ENCODE measurements around the gene HOXC5.

HOXC5 gene

DNA sequence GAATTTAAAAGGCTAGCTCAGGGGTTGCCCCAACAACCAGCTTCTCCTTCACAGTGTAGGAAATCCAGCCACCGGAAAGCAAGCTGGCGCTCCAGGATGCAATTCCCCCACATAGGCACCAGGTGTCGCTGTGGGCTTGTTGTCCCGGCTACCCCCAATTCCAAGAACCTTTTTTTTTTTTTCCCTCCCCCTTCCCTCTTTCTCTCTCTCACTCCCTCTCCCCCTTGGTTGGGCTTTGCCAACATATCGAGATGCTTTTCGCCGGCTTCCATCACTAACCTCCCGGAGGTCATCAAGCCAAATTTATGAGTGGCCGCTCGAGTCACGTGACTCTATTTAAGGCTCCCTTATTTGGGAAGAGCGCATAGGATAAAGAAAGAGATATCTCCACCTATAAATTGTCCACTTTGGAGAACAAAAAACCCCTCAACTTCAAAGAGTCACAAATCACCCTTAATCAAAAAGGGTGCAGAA, at the start of gene HOXC5:
TSS of gene HOXC5 (plus strand) at position 424 of the 474 bp plus-strand sequence. CDS start 73 bp downstream, outside the sequence.
- peak; percentile 64 for DNase-seq

- DNase-seq, result no peak
Observed at GRCh38 chr12:53983568-53983949, 49.3 kb upstream of the HOXC5 start.

GRCh38 chr12:53983950-53984572, 48.8 kb upstream of the HOXC5 start:
- DNase-seq, result no peak

GRCh38 chr12:53984901-53985691, 47.8 kb upstream of the HOXC5 start, which contains the start of gene HOXC10:
Gene HOXC10, plus strand, starts transcription at chr12:53985146. Its CDS starts 114 bp downstream, at chr12:53985260.
- DNase-seq, result peak; percentile 83

DNA sequence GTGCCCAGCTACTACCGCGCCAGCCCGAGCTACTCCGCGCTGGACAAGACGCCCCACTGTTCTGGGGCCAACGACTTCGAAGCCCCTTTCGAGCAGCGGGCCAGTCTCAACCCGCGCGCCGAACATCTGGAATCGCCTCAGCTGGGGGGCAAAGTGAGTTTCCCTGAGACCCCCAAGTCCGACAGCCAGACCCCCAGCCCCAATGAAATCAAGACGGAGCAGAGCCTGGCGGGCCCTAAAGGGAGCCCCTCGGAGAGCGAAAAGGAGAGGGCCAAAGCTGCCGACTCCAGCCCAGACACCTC, 47.2 kb upstream of the HOXC5 start:
- DNase-seq, result no peak

- no peak for DNase-seq
Observed at GRCh38 chr12:53985994-53986685, 46.7 kb upstream of the HOXC5 start.

DNA sequence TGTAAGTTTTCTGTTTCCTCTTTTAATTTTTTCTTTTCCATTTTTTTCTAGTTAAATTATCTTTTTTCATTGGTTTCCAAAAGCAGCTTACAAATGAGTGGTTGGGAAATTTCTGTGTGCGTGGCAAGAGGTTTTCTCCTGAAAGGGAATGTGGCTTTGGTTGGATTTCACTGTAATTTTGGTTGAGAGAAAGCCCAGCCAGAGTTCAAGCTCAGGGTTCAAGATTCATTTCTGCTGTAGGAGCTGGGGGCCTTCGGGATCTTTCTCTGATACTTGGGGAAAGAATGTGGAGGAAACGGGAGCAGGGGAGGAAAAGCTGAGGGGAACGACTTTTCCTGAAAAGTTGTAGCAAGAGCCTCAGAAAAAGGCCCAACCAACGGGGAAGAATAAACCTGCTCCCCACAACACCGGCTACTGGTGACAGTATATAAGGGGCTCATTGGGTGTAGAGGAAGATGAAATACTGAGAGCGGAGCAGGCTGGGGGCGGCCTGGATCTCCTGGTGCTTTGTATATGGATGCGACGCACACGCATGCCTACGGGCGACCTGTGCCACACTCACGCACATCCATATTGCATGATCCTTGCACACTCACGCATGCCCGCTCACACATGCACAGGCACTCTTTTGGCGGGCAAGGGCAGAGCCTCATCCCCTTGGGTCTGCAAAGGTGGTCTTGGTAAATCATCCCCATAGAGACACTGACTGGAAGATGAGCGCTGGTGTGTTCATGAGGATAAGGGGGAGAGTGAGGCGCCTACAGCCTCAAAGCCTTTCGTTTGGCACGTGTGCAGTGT, 46.0 kb upstream of the HOXC5 start:
- no peak for DNase-seq

- DNase-seq, result no peak
Observed at GRCh38 chr12:53987787-53988230, 45.0 kb upstream of the HOXC5 start.

- no peak for DNase-seq
Observed at GRCh38 chr12:53988541-53989226, 44.2 kb upstream of the HOXC5 start.

GRCh38 chr12:53989227-53990113, 43.4 kb upstream of the HOXC5 start:
- DNase-seq, result peak; percentile 75

GRCh38 chr12:53990311-53991076, 42.4 kb upstream of the HOXC5 start:
- no peak for DNase-seq

DNA sequence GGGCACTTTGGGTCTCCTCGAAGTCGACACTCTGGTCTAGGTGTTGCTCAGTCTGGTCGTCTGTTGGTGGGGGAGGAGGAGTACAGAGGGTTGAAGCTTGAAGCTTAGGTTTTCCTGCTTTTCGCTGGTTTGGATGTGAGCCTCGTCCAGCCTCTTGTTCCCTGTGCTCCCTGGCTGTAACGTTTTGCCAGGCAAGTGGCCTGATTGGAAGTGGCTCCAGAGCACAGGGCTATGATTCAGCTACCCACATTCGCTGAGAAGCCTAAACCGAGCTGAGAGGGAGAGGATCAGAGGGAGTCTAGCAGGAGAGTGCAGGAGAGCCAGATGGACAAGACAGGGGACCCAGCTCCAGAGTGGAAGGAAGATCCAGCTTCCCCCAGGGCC, 41.8 kb upstream of the HOXC5 start:
- DNase-seq, result no peak

GRCh38 chr12:53992377-53992889, 40.4 kb upstream of the HOXC5 start:
- no peak for DNase-seq

DNA sequence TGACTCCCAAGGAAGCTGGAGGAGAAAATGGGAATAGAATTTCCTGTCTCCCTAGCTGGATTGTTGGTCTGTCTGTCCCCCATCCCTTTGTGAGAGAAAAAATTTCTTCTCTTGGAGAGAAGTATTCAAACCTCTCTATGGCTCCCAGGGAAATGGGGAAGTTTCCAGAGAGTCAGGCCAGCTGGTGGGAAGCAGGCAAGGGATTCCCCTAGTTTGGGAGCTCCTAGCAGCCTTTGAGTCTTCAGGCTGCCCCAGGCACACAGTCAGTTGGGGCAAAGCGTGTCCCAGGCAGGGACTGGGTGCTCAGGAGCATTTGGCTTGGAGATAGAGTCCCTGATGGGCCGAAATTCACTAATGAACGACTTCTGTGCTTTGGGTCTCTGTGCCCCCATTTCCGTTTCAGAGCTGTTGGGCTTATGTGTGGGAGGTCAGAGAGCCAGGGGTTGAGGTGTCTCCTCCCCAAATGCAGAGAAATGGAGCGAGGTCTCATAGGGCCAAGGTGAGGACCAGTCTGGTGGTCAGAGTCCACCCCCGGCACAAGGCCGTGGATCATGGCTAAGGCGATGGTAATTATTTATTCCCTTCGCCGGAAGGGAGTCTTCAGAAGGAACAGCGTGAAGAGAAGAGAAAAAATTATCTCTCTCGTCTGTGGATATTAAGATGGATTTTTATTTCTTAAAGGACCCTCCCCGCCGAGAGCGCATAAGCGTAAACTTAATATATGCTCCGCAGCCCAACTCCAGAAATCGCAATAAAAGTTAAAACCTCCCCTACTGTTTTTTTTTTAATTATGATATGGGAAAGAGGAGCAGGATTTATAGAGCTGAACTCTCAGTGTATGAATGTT, 39.5 kb upstream of the HOXC5 start:
- no peak for DNase-seq

- DNase-seq, result no peak
Observed at GRCh38 chr12:53994009-53994263, 38.9 kb upstream of the HOXC5 start.

GRCh38 chr12:53994264-53995001, 38.4 kb upstream of the HOXC5 start:
- DNase-seq, result no peak

GRCh38 chr12:53995002-53995377, 37.9 kb upstream of the HOXC5 start:
- DNase-seq, result no peak

- no peak for DNase-seq
Observed at GRCh38 chr12:53995378-53996239, 37.2 kb upstream of the HOXC5 start.
